SU-DHL-6 (cell line): ENCODE measurements around the gene PDZRN3.

Experiments
- EZH2phosphoT487 ChIP-seq: fragments of 200-600 bp; sonication (generic), shearing (Covaris generic); conservative IDR thresholded peaks from 2 replicates; pipeline ENCODE4 v1.6.1; 2018; ENCODE audit warnings: mild to moderate bottlenecking, antibody characterized with exemption, low read length, moderate library complexity, mixed read lengths
- TF ChIP-seq, protein P1 (sequence below): fragments of 200-600 bp; sonication (generic); IDR thresholded peaks from one replicate; pipeline ENCODE4 v1.5.1; 2017; ENCODE audit warnings: antibody characterized with exemption, mild to moderate bottlenecking, low read length, moderate library complexity; ENCODE audit not compliant: insufficient read depth, poor library complexity, severe bottlenecking

DNA sequence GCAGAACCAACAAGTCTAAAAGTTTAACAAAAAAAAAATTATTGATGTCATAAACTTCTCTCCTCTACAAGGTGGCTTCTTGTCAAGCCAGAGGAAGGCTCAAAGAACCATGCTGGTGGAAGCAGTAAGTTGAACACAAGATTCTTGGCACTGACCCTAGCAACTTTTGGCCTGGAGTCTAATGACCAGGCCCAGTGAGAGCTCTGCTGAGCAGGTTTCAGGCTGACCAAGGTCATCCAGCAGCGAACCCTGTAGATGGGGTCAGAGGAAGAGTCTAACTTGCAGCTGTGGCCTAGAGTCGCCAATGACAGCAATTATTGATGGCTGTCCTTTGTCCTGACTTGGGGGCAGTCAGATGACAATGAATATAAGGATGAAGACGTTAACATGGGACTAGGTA is 43.1 kb upstream of the PDZRN3 start:
- TF ChIP-seq, protein P1, sequence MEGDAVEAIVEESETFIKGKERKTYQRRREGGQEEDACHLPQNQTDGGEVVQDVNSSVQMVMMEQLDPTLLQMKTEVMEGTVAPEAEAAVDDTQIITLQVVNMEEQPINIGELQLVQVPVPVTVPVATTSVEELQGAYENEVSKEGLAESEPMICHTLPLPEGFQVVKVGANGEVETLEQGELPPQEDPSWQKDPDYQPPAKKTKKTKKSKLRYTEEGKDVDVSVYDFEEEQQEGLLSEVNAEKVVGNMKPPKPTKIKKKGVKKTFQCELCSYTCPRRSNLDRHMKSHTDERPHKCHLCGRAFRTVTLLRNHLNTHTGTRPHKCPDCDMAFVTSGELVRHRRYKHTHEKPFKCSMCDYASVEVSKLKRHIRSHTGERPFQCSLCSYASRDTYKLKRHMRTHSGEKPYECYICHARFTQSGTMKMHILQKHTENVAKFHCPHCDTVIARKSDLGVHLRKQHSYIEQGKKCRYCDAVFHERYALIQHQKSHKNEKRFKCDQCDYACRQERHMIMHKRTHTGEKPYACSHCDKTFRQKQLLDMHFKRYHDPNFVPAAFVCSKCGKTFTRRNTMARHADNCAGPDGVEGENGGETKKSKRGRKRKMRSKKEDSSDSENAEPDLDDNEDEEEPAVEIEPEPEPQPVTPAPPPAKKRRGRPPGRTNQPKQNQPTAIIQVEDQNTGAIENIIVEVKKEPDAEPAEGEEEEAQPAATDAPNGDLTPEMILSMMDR, result no peak
- no peak for TF ChIP-seq EZH2phosphoT487
